Testis (tissue), 3 donors: Measurements from ENCODE around the gene SLC50A1. TPM values are rescaled to one million over a fixed set of nuclear protein-coding genes. Genes with fewer than 3 reads are reported as not detected.
A peak's percentile ranks its signal among the peaks of the same experiment; 100 is the strongest.

ENCODE experiments used
- DNase-seq: peaks from one replicate; pipeline ENCODE4 v3.0.0-alpha.2; 2019
- H3K27ac ChIP-seq, 2 donors: fragments of 200-600 bp; sonication (generic); one replicate each; pipeline ENCODE4 v1.5.1; 2019
- H3K27me3 ChIP-seq: fragments of 200-600 bp; sonication (generic); one replicate; pipeline ENCODE4 v1.5.1; 2019
- H3K36me3 ChIP-seq: fragments of 200-600 bp; sonication (generic); one replicate; pipeline ENCODE4 v1.5.1; 2017; ENCODE audit warnings: low read depth; ENCODE audit errors: missing control alignments
- H3K4me1 ChIP-seq: fragments of 200-600 bp; sonication (generic); one replicate; pipeline ENCODE4 v1.5.1; 2019
- H3K4me3 ChIP-seq, 2 donors: fragments of 200-600 bp; sonication (generic); one replicate each; pipeline ENCODE4 v1.5.1; 2017 to 2019
- H3K9me3 ChIP-seq: fragments of 200-600 bp; sonication (generic); one replicate; pipeline ENCODE4 v1.5.1; 2017
- CTCF ChIP-seq, 3 experiments: fragments of 450-650 bp in 2 of 3; fragments of 200-600 bp in 1 of 3; sonication (generic) in 1 of 3; IDR thresholded peaks; one replicate each; pipeline ENCODE4 v1.5.1; 2016 to 2019; ENCODE audit warnings: antibody characterized with exemption in 3 of 3, mild to moderate bottlenecking in 2 of 3, moderate library complexity in 1 of 3
- POLR2A ChIP-seq: fragments of 450-650 bp; IDR thresholded peaks from one replicate; pipeline ENCODE4 v1.6.1; 2017; ENCODE audit warnings: antibody characterized with exemption, mild to moderate bottlenecking, moderate library complexity
- WGBS, 2 donors: methylation state at CpG; one replicate each; pipeline ENCODE4 v1.1.5; 2018; 5-methylcytosine and 5-hydroxymethylcytosine counted together
- intact Hi-C: fragments of 100-400 bp; cut with DNase I; formaldehyde crosslinking; loops from one replicate; pipeline ENCODE4 v1.15.1; 2023; ENCODE audit warnings: low total_unique reads
- polyA plus RNA-seq: library from polyadenylated mRNA; stranded (reverse); fragments of 350-450 nt; fragmentation: Illumina TruSeq; extraction: RNeasy Lipid Tissue Mini Kit (QIAGEN cat#74804); gene quantifications from one replicate; pipeline ENCODE4 v1.2.3, GENCODE V29; 2014; ENCODE audit warnings: low read depth, low replicate concordance; ENCODE audit not compliant: insufficient read depth
- total RNA-seq, 2 donors: library from RNA; depleted of rRNA; stranded (reverse); fragments of >200 nt; gene quantifications; one replicate each; pipeline ENCODE4 v1.2.3, GENCODE V29; 2016

SLC50A1 gene
- total and polyA plus RNA-seq, 3 donors from 2014 or later = 25.2 to 33.7 (median 30.0) TPM

GRCh38 chr1:155091071-155092051, 44.3 kb upstream of the SLC50A1 start:
- Histone ChIP-seq H3K4me3 (no peak overlapping the region), H3K36me3 (no peaks in the 10 kb centered on the region), H3K27me3 (no peaks in the 10 kb centered on the region), H3K9me3 (no peaks in the 10 kb centered on the region), H3K4me1 (peaks cover 14% of the 10 kb centered on the region), H3K27ac (no peak overlapping the region)
- peak; percentile 86 for DNase-seq
- intact Hi-C loops = loop anchor here (5.0 kb wide), 1 partner anchor 76 kb away; no protein-coding TSS in a partner anchor
- 19 to 21% methylated on average over 19 to 29 of the region's 29 CpGs for WGBS, 2 donors
- TF ChIP-seq POLR2A (no peak), CTCF (IDR thresholded peaks at IDR 0.05) (peak; percentile 94 to 99 (median 98))

- Histone ChIP-seq H3K4me3 (no peak overlapping the region), H3K4me1 (peaks cover 8% of the 10 kb centered on the region), H3K27me3 (no peaks in the 10 kb centered on the region), H3K36me3 (no peaks in the 10 kb centered on the region), H3K27ac (no peak overlapping the region), H3K9me3 (no peaks in the 10 kb centered on the region)
- WGBS, 2 donors = 72 to 78% methylated on average over 4 to 6 of the region's 6 CpGs
- DNase-seq = no peak
- TF ChIP-seq CTCF (IDR thresholded peaks at IDR 0.05) (no peak), POLR2A (no peak)
- intact Hi-C loops = loop anchor here (5.0 kb wide), 1 partner anchor 75 kb away; no protein-coding TSS in a partner anchor
Measured at GRCh38 chr1:155092131-155092530, 43.5 kb upstream of the SLC50A1 start.

GRCh38 chr1:155092641-155093040, 43.0 kb upstream of the SLC50A1 start:
- Histone ChIP-seq H3K9me3 (no peaks in the 10 kb centered on the region), H3K27me3 (no peaks in the 10 kb centered on the region), H3K4me1 (peaks cover 8% of the 10 kb centered on the region), H3K27ac (no peak overlapping the region), H3K4me3 (no peak overlapping the region), H3K36me3 (no peaks in the 10 kb centered on the region)
- no peak for DNase-seq
- no peak for TF ChIP-seq POLR2A
- TF ChIP-seq CTCF (IDR thresholded peaks at IDR 0.05) = no peak
- 89 to 93% methylated on average over 11 to 12 of the region's 12 CpGs for WGBS, 2 donors
- intact Hi-C loops = loop anchor here (5.0 kb wide), 1 partner anchor 75 kb away; no protein-coding TSS in a partner anchor

GRCh38 chr1:155093911-155094621, 41.6 kb upstream of the SLC50A1 start:
- no peak for DNase-seq
- no peaks in the 10 kb centered on the region for H3K27me3 ChIP-seq
- 25 to 35% methylated on average over 6 to 13 of the region's 13 CpGs for WGBS, 2 donors
- no peak overlapping the region for H3K4me3 ChIP-seq
- H3K4me1 ChIP-seq = peaks cover 8% of the 10 kb centered on the region
- H3K27ac ChIP-seq = no peak overlapping the region
- TF ChIP-seq CTCF (IDR thresholded peaks at IDR 0.05) (peak in 2 of 3 experiments; percentile 15 to 19), POLR2A (no peak)
- H3K9me3 ChIP-seq = no peaks in the 10 kb centered on the region
- intact Hi-C loops = loop anchor here (5.0 kb wide), 1 partner anchor 73 kb away; no protein-coding TSS in a partner anchor
- no peaks in the 10 kb centered on the region for H3K36me3 ChIP-seq
